GM19238 (cell line): Measurements from ENCODE around the gene SCGB3A2.

ENCODE experiments used
- DNase-seq: peaks from one replicate; pipeline ENCODE4 v3.0.0; 2011; ENCODE audit warnings: low spot score; ENCODE audit not compliant: insufficient read length

Gene SCGB3A2

DNA sequence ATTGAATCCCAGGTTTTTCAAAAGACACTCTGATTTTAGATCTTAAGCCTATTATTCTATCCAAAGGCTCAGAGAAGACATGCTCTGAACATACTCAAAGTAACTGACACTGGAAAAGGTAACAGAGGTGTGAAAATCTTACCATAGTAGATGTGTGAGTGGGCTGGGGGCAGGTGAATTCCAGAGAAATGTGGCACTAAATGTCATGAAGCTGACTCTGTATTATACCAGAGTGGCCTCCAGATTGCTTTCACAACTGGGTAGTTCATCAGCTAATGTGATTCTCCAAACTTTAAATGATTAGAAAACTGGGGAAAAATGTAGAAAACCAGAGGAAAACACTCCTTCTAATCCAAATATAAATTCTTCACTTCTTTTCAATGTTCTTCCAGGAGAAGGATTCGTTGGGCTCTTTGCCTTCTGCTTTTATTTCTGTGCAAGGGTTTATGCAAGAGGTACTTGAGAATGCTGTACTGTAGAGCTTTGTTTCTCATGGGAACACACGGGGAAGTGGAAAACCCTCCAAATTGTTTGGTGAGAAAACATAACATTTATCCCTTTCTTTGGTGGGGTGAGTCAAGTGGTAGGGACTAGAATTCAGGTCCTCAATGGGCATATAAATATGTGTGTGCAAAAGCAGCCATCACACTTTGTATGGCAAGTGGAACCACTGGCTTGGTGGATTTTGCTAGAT is at the start of gene SCGB3A2:
Gene SCGB3A2 (plus strand): TSS at position 646 of the 694 bp plus-strand sequence. CDS start 93 bp downstream, outside the sequence.
- DNase-seq = no peak

DNA sequence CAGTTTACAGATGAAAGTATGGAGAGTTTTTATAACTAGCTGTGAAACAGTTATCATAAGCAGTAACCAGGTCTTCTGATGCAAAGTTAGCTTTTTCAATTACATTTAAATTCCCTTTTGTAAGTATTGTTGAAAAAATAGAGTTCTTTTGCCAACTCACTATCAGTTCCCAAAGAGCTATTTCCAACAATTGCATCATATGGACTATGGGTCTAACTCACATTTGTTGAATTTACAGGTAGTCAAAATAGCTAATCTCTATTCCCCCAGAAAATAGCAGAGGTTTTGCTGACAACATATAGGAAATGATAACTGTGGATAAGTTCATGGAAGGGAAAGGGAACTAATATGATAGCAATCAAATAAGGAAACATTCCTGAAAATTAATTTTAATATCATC is 48.5 kb upstream of the SCGB3A2 start:
- no peak for DNase-seq

DNA sequence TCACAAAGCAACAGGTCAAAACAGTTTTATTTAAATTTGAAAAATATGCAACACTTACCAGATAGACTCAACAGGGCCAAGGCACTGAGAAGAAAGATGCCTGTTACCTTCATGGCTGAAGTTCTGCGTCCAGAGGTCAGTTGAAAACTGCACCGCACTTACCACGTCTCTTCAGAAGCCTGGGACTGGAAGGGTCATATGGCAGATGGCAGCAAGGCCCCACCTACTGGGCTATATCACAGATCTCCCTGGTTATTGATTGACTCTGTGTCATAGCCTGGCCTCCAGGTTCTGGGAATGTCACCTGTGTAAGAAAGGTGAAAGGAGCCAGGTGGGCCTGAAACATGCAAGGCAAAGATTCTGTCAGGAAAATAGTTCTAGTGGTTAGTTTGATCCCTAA is 47.0 kb upstream of the SCGB3A2 start, which contains the start of gene SPINK1:
Gene SPINK1 (minus strand): TSS at position 207 of the 400 bp plus-strand sequence. CDS start 94 bp downstream, at position 113.
- DNase-seq = no peak

DNA sequence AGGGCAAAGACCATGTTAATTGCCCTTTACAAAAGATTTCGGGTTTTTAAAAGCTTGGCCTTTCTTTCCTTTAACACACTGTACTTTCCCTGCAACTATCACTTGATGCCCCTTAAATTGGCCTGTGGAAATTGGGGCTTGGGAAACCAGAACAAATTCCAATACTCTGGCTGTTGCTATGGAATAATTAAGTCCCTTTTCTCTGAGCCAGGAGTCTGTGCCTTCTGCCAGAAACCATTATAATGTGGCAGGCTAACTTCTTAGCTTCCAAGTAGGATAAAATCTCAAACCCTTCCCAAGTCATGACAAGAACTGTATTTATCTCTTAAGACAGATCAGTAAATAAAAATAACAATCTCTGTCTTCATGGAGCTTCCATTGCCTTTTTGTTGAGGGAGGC is 46.0 kb upstream of the SCGB3A2 start:
- DNase-seq = no peak

DNA sequence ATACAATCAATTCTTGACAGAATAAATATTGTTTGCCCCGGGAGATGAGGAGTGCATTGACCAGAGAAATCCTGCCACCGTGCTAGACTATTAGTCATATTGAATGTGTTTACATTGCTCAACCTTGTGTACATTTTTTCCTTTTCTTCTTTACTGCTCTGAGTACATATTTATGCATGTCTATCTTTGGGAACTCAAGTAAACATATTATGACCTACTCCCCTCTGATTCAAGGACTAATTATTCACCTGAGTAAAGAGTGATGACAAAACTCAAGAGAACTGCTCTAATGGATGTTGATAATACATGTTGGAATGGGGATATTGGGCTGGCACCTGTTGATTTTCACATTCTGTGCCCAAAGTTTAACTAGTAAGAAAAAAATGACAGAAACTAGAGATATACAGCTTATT is 43.1 kb upstream of the SCGB3A2 start:
- no peak for DNase-seq

- DNase-seq = no peak
Measured at GRCh38 chr5:147836439-147836838, 42.1 kb upstream of the SCGB3A2 start.

DNA sequence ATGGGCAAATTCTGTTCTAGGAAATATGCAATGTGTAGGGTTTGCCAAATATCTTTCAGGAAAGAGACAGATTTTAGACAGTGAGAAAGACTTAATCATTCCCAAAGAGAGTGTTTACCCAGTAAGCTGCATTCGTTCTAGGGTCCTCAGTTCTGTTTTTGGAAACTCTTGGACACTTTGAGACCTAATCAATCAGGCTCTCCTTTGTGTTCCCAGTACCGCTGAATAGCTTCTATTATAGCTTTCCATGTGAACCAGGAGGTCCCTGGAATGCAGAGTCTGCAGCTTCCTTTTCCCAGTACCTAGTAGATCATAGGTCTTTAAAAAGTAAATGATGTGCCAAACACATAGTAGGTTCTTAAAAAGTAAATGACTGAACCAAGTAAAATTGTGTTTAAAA is 35.6 kb upstream of the SCGB3A2 start:
- DNase-seq = no peak

DNA sequence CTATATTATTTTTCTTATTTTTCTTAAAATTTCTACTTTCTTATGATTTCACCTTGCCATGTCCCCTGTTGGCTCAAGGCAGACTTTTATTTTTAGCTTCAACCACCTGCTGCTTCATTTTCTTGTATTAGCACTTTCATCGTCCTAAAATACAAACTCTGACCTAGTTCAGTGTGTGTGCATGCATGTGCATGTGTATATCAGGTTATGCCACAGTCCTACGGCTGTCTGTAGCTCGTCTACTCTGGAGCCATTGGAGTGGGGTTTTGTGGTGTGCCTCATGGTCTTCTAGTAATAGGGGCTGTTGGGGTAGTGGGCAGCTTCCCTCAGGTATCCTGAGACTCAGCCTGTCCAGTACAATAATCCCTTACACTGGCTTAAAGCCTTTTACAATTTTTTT is 33.7 kb upstream of the SCGB3A2 start:
- no peak for DNase-seq

- DNase-seq = no peak
Measured at GRCh38 chr5:147845618-147846017, 32.9 kb upstream of the SCGB3A2 start.

DNA sequence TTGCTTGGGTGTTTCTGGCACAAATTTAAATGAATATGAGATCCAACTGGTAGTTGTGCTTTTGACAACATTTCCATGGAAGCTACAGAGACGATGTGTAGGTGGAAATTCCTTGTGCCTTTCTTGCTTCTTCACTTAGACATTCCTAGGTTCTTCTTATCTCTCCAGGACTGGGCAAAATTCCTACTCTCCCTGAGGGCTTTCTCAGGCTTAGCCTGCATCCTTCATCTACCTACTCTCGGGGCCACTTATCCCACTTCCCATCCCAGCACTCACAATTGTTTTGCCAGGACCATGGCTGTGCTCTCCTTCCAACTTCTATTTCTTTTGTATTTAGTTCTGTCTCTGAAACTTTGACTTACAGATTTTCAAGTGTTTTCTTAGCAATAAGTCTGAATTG is 29.3 kb upstream of the SCGB3A2 start:
- no peak for DNase-seq

DNA sequence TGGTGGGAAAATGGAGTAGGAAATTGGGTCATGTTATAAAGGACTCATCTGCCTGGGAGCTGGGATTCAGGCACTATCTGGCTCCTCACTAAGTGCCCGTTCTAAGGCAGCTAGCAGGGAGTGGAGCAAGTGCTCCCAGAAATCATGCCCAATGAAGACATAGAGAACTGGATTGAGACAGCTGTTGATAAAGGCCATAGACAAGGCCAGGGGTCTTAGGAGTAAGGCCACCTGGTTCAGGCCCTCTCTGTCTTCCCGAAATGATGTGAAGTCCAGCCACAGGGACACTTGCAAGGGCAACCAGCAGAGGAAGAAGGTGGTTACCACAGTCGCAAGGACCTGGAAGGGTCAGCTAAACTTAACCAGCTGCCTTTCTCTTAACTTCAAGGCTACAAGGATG is 26.9 kb upstream of the SCGB3A2 start:
- DNase-seq = no peak

GRCh38 chr5:147852365-147852764 is 26.1 kb upstream of the SCGB3A2 start:
- DNase-seq = no peak

GRCh38 chr5:147853372-147853987 is 25.0 kb upstream of the SCGB3A2 start:
- DNase-seq = no peak

DNA sequence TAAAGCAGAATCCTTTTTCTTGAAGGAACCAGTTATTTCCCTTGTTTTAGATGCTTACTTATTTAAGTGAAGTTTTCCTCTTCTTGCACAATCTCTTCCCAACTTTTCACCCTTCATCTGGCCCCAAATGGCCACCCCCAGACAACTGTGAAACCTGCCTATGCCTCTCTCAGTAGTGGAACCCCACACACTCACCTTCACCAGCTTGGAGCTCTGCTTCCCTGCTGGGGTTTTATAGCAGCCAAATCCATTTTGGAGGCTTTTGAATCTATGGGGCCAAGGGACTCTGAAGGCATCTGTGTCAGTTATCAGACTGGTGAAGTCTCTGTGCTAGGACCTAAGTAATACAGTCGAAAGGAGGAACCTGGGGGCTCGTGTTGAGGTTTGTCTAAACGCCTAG is 24.2 kb upstream of the SCGB3A2 start:
- no peak for DNase-seq

DNA sequence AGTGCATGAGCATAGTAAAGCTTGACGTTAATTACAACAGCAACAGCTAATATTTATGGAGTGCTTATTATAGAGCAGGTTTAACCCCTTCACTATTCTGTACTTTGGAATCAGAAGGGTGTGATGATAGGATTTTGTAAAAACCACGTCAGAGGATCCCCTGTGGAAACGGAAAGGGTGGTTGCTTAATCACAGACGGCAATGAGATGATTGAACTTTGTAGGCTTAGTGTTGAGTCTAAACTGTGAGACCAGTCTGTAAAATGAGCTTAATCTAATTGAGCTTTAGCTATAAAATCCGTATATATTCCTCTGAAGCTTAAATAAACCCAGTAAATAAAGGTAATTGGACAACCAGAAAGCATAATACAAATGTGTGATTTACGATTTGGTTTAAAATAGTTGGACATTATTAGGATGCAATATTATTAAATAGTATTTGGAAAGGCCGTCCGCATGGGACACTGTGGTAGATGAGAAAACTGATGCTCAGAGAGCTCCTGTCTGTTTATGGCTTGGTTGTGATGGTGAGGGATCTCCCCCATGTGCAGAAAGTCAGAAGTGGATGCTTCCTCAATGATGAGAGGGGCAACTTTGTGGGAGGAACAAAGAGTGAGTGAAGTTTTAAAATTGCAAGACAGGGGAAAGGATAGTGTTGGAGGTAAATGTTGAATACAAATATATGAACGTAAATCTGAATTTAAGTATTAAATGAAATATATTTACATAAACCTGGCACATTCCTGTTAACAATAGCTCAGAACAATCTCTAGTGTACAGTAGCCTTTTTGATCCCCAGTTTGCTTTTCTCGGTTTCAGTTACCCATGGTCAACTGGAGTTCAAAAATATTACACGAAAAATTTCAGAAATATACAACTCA is 23.4 kb upstream of the SCGB3A2 start:
- no peak for DNase-seq

DNA sequence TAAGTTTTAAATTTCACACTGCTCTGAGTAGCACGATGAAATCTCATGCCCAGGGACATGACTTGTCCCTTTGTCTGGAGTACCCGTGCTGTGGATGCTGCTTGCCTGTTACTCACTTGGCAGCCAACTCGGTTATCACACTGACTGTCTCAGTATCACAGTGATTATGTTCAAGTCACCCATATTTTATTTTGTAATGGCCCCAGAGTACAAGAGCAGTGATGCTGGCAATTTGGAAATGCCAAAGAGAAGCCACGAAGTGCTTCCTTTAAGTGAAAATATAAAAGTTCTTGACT is 22.8 kb upstream of the SCGB3A2 start:
- no peak for DNase-seq

DNA sequence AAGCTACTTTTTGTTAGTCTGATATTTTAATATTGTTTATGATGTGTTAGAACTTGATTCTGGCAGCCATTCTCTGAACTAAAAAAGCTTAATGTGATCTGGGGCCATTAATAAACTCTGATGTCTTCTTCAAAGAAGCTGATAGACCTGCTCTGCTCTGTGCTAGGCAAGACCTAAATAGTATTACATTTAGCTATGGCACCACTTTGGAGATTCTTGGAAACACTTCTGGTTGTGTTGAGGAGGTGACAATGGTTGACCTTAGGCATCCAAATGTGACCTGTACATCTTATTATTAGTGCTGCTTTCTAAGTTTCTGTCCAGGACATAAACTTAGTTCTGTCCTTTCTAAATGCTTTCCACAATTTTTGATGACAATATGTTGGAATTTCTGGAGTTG is 21.7 kb upstream of the SCGB3A2 start:
- no peak for DNase-seq

GRCh38 chr5:147857302-147858129 is 21.0 kb upstream of the SCGB3A2 start:
- DNase-seq = peak; percentile 3

- no peak for DNase-seq
Measured at GRCh38 chr5:147858565-147858964, 19.9 kb upstream of the SCGB3A2 start.

GRCh38 chr5:147859962-147860640 is 18.4 kb upstream of the SCGB3A2 start:
- no peak for DNase-seq

DNA sequence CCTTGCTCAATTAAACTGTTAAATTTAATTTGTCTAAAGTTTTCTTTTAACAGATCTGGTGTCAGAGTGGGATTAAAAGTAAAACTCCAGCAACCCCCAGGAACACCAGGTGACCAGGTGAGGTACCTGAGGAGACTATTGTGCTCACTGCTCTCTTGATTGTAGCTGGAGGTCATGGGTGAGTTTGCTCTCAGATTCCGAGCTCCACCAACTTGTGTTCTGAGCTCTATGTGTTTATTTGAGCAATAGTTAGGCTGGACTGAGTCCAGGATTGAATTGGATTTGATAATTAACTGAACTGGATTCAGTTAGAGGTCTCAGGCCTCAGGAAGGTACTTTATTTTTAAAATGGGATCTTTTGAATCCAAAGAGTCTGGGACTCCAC is 17.9 kb upstream of the SCGB3A2 start:
- no peak for DNase-seq
